ENCODE results near the gene KAT2A.

GRCh38 chr17:42090964-42091790 lies 30.0 kb downstream of the KAT2A start:
- TF ChIP-seq CTCF (IDR thresholded peaks at IDR 0.05) (no peak), POLR2A (IDR thresholded peaks at IDR 0.05) (no peak)
